Uterus (tissue), 2 donors: ENCODE results near the gene HSPA4L.

Experiments used
- CTCF ChIP-seq, 4 experiments: fragments of 200-600 bp in 2 of 4; fragments of 450-650 bp in 2 of 4; sonication (generic) in 2 of 4; IDR thresholded peaks; one replicate each; pipeline ENCODE4 v1.5.1; 2016 to 2019; ENCODE audit warnings: antibody characterized with exemption in 4 of 4, mild to moderate bottlenecking in 2 of 4, moderate library complexity in 1 of 4
- POLR2A ChIP-seq, 2 donors: fragments of 450-650 bp; IDR thresholded peaks; one replicate each; pipeline ENCODE4 v1.6.1; 2016; ENCODE audit warnings: antibody characterized with exemption in 2 of 2, mild to moderate bottlenecking in 1 of 2, moderate library complexity in 1 of 2

GRCh38 chr4:127856196-127856812 is 74.2 kb downstream of the HSPA4L start:
- TF ChIP-seq CTCF (IDR thresholded peaks at IDR 0.05), result no peak
- no peak for TF ChIP-seq POLR2A (IDR thresholded peaks at IDR 0.05)
